ENCODE results near the gene BLID. TPM values are rescaled to one million over a fixed set of nuclear protein-coding genes. Genes with fewer than 3 reads are reported as not detected.

The BLID gene
- total RNA-seq, 1 experiment from 2014 or later = not detected

GRCh38 chr11:122127020-122127419, 11.0 kb upstream of the BLID start:
- Histone ChIP-seq H4K8ac (replicated peaks; ENCODE audit: insufficient read length, low read depth, low read length) (no peak overlapping the region), H3K79me2 (ENCODE audit: insufficient read depth, low read length) (no peaks in the 10 kb centered on the region), H3K4me1 (ENCODE audit: insufficient read depth, low read length) (no peaks in the 10 kb centered on the region), H2AFZ (ENCODE audit: low read length) (no peak overlapping the region), H3K9ac (ENCODE audit: extremely low read depth, insufficient read length, low read length) (no peak overlapping the region), H2BK5ac (ENCODE audit: insufficient read length, low read length) (no peak overlapping the region), H3K4me2 (ENCODE audit: insufficient read depth, insufficient read length, low read length) (no peak overlapping the region), H2AK5ac (ENCODE audit: insufficient read length, low read length) (no peak overlapping the region), H3K18ac (ENCODE audit: insufficient read length, low read depth, low read length) (no peak overlapping the region), H3K4ac (ENCODE audit: low read depth, low read length) (no peak overlapping the region), H3K79me1 (ENCODE audit: insufficient read depth, low read depth, low read length, poor library complexity, severe bottlenecking) (no peaks in the 10 kb centered on the region), H3T11ph (ENCODE audit: low read length) (no peak overlapping the region), H2BK120ac (ENCODE audit: low read depth, low read length, poor library complexity, severe bottlenecking) (no peak overlapping the region), H3K27me3 (ENCODE audit: insufficient read depth, low read length) (no peaks in the 10 kb centered on the region), H3K14ac (ENCODE audit: insufficient read depth, low read length) (no peak overlapping the region), H4K5ac (ENCODE audit: insufficient read length, low read depth, low read length) (no peak overlapping the region), H3K56ac (ENCODE audit: insufficient read length, low read depth, low read length) (no peak overlapping the region), H2BK12ac (ENCODE audit: insufficient read length, low read depth, low read length) (no peak overlapping the region), H2BK20ac (ENCODE audit: low read depth, low read length, poor library complexity, severe bottlenecking) (no peak overlapping the region), H2BK15ac (ENCODE audit: low read depth, low read length) (no peak overlapping the region), H3K27ac (ENCODE audit: insufficient read length, low read depth, low read length) (no peak overlapping the region), H3K23me2 (ENCODE audit: insufficient read length, low read depth, low read length, poor library complexity, severe bottlenecking) (no peaks in the 10 kb centered on the region), H3K9me3 (ENCODE audit: control insufficient read depth, low read depth, low read length) (no peaks in the 10 kb centered on the region), H4K91ac (ENCODE audit: insufficient read length, low read depth, low read length) (no peak overlapping the region), H3K23ac (ENCODE audit: insufficient read length, low read depth, low read length) (no peak overlapping the region), H4K20me1 (ENCODE audit: control insufficient read depth, insufficient read depth, insufficient read length) (no peaks in the 10 kb centered on the region)
- Mint-ChIP-seq H3K4me1 (peaks cover 3 to 8% of the 10 kb centered on the region in 2 experiments), H3K9me3 (no peaks in the 10 kb centered on the region), H3K27me3 (ENCODE audit: low read depth) (peaks cover 21% of the 10 kb centered on the region), H3K27ac (no peak overlapping the region), H3K36me3 (ENCODE audit: insufficient read depth in 1 of 3, low read depth in 3 of 3) (no peaks in the 10 kb centered on the region), H3K4me3 (no peak overlapping the region)
- WGBS (ENCODE audit: extremely low coverage, insufficient read length, low lambda C conversion rate) = no CpG with 5 or more reads among the region's 1 CpG
- DNase-seq = no peak
- no peak for TF ChIP-seq CTCF (conservative IDR thresholded peaks at IDR 0.05)
